ENCODE results near the gene BTF3L4.

BTF3L4 gene

DNA sequence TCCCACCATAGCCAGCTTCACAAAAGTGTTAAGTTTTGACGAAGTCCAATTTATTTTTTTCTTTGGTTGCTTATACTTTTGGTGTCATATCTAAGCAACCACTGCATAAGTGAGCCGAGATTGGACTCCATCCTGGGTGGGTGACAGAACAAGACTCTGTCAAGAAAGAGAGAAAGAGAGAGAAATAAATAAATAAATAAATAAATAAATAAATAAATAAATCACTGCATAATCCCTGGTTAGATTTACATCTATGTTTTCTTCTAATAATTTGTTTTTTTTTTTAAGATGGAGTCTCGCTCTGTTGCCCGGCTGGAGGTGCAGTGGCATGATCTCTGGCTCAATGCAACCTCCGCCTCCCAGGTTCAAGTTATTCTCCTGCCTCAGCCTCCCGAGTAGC is 67.5 kb downstream of the BTF3L4 start:
- Mint-ChIP-seq H3K27ac (no peak overlapping the region), H3K27me3 (peaks cover 7 to 13% of the 10 kb centered on the region in 2 donors), H3K4me3 (no peak overlapping the region), H3K9me3 (no peaks in the 10 kb centered on the region), H3K4me1 (peaks cover 7 to 16% of the 10 kb centered on the region in 2 donors), H3K36me3 (no peaks in the 10 kb centered on the region)
- DNase-seq (no peak), ATAC-seq (replicated peaks) (no peak)

- no peak overlapping the region for H3K4me3 Mint-ChIP-seq
- H3K36me3 Mint-ChIP-seq, result no peaks in the 10 kb centered on the region
- ATAC-seq (replicated peaks) (peak; percentile 55 to 58), DNase-seq (no peak)
- H3K4me1 Mint-ChIP-seq, result peaks cover 7 to 16% of the 10 kb centered on the region in 2 donors
- H3K9me3 Mint-ChIP-seq, result no peaks in the 10 kb centered on the region
- H3K27ac Mint-ChIP-seq, result peak overlapping the region; percentile 27
- H3K27me3 Mint-ChIP-seq, result peaks cover 13 to 15% of the 10 kb centered on the region in 2 donors
Measured at GRCh38 chr1:52125736-52126359, 69.8 kb downstream of the BTF3L4 start.

GRCh38 chr1:52127181-52128180 is 71.4 kb downstream of the BTF3L4 start:
- H3K9me3 Mint-ChIP-seq, result peaks cover 0 to 2% of the 10 kb centered on the region in 2 donors
- H3K4me1 Mint-ChIP-seq, result peaks cover 7 to 16% of the 10 kb centered on the region in 2 donors
- H3K27ac Mint-ChIP-seq, result no peak overlapping the region
- ATAC-seq (replicated peaks) (peak; percentile 52 to 70), DNase-seq (no peak)
- peaks cover 13 to 15% of the 10 kb centered on the region in 2 donors for H3K27me3 Mint-ChIP-seq
- no peak overlapping the region for H3K4me3 Mint-ChIP-seq
- H3K36me3 Mint-ChIP-seq, result no peaks in the 10 kb centered on the region

DNA sequence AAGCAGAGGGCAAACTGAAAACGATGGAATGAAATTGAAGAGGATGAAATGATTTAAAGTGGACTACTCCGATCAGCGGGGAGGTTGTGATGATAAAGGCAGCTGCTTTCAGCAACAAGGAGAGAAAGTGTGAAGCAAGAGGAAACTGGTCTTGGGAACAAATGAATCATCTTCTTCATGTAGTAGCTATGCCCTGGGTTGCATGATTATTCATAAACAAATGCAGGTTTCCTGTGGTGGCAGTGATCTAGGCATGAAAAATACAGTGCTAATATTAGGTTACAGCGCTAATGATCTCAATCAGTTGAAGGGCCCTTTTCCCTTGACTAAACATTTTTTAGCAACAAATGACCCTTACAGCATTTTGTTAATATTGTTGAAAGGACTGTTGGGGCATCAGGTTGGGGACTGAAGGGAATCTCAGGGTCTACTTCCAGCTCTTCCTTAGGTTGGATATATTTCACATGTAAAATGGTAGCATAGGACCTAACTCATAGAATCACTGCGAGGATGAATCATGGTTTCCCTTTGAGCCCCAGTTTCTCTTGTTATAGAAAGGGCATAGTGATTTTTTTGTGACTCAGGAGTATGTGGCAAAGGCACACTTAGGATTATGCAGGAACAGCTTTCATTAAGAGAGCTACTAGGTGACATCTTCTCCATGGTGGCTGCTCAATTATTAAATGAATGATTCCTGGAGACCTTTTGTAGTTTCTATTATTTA is 83.9 kb downstream of the BTF3L4 start:
- ATAC-seq (replicated peaks) (peak; percentile 59 to 62), DNase-seq (peak; percentile 10)
- H3K36me3 Mint-ChIP-seq, result no peaks in the 10 kb centered on the region
- peak overlapping the region in 1 of 2 donors; percentile 3 for H3K4me3 Mint-ChIP-seq
- no peak overlapping the region for H3K27ac Mint-ChIP-seq
- H3K9me3 Mint-ChIP-seq, result no peaks in the 10 kb centered on the region
- peaks cover 12 to 33% of the 10 kb centered on the region in 2 donors for H3K27me3 Mint-ChIP-seq
- H3K4me1 Mint-ChIP-seq, result peaks cover 11 to 24% of the 10 kb centered on the region in 2 donors
